ENCODE measurements around the gene ARHGAP22.

The ARHGAP22 gene

DNA sequence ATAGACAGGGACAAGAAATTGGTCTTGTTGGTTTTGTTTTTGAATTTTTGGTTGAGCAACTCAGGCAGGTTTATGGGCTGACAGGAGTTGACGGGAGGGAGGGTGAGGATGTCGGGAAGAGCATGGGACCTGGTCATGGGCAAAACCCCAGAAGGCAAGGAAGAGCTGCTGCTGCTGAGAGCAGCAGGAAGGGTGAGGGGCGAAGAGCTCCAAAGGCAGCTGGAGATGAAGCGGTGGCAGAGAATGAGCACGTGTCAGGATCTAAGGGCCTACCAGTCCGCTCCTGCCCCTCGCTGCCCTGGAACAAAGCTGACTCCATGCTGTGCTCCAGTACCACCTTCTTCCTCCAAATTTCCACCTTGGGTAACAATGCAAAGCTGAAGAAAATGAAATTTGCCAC, 84.3 kb downstream of the ARHGAP22 start:
- H3K36me3 ChIP-seq (ENCODE audit: control insufficient read depth in 1 of 2, insufficient read depth in 2 of 2, low read depth in 1 of 2, low read length in 2 of 2) = peaks cover 6 to 45% of the 10 kb centered on the region in 2 experiments
- peak overlapping the region; percentile 24 for H4K8ac ChIP-seq (ENCODE audit: low read length)

DNA sequence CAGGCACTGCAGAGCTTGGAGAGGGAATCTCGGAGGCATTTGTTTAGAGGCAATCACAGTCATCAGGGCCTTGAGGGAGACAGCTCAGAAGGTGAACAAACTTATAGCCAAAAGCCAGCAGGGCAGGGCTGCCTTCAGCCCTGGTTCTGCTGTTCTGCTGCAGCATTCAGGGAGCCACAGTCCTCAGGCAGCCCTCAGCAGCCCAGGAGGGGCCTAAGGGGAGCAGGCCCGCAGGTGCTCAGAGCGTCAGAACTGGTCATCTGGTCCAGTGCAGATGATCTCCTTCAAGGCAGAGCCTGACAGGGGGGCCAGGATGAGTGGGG, 84.7 kb downstream of the ARHGAP22 start:
- Histone ChIP-seq H4K8ac (ENCODE audit: low read length) (no peak overlapping the region), H2BK12ac (ENCODE audit: low read length in 2 of 2) (no peak overlapping the region), H2BK120ac (ENCODE audit: low read depth, low read length) (no peak overlapping the region), H3K4me2 (ENCODE audit: low read length, poor library complexity, severe bottlenecking) (no peak overlapping the region), H2BK15ac (ENCODE audit: low read depth, poor library complexity, severe bottlenecking) (no peak overlapping the region), H3K79me1 (replicated peaks; ENCODE audit: low read length, poor library complexity, severe bottlenecking) (peaks cover 29% of the 10 kb centered on the region), H3K36me3 (ENCODE audit: control insufficient read depth in 1 of 2, insufficient read depth in 2 of 2, low read depth in 1 of 2, low read length in 2 of 2) (peaks cover 6 to 49% of the 10 kb centered on the region in 2 experiments), H3K4me3 (ENCODE audit: insufficient read depth in 1 of 2, low read depth in 1 of 2, low read length in 2 of 2) (no peak overlapping the region), H3K14ac (ENCODE audit: low read length in 2 of 2) (no peak overlapping the region), H2BK5ac (ENCODE audit: low read depth, low read length, poor library complexity, severe bottlenecking) (no peak overlapping the region), H3K27ac (ENCODE audit: low read length, poor library complexity, severe bottlenecking) (no peak overlapping the region), H3K23ac (ENCODE audit: low read length in 2 of 2) (no peak overlapping the region), H2AFZ (ENCODE audit: low read depth, low read length) (no peak overlapping the region), H2AK5ac (ENCODE audit: low read length, severe bottlenecking) (no peak overlapping the region), H4K91ac (ENCODE audit: low read length) (no peak overlapping the region), H3K18ac (ENCODE audit: low read depth in 1 of 2, low read length in 2 of 2) (no peak overlapping the region), H3K4ac (ENCODE audit: low read depth in 1 of 2, low read length in 2 of 2) (no peak overlapping the region), H3K9me3 (ENCODE audit: control insufficient read depth, low read length) (peaks cover 14% of the 10 kb centered on the region), H3K27me3 (ENCODE audit: control insufficient read depth in 1 of 2, insufficient read depth in 1 of 2, low read length in 2 of 2) (no peaks in the 10 kb centered on the region), H3K4me1 (ENCODE audit: control insufficient read depth, insufficient read depth, low read depth, low read length) (peaks cover 11% of the 10 kb centered on the region), H3K9ac (ENCODE audit: low read length) (no peak overlapping the region)
- DNase-seq = no peak
- WGBS = 91% methylated on average over 3 of the region's 3 CpGs

More for the DNA sequence above, 84.3 kb downstream of the ARHGAP22 start:
- H3K27ac ChIP-seq (ENCODE audit: low read length, poor library complexity, severe bottlenecking) = no peak overlapping the region
- H2AFZ ChIP-seq (ENCODE audit: low read depth, low read length) = no peak overlapping the region
- H2BK15ac ChIP-seq (ENCODE audit: low read depth, poor library complexity, severe bottlenecking) = no peak overlapping the region
- H3K9me3 ChIP-seq (ENCODE audit: control insufficient read depth, low read length) = peaks cover 10% of the 10 kb centered on the region
- no peak overlapping the region for H2BK5ac ChIP-seq (ENCODE audit: low read depth, low read length, poor library complexity, severe bottlenecking)
- peaks cover 11% of the 10 kb centered on the region for H3K4me1 ChIP-seq (ENCODE audit: control insufficient read depth, insufficient read depth, low read depth, low read length)
- no peak overlapping the region for H3K9ac ChIP-seq (ENCODE audit: low read length)
- H2AK5ac ChIP-seq (ENCODE audit: low read length, severe bottlenecking) = no peak overlapping the region
- H3K14ac ChIP-seq (ENCODE audit: low read length in 2 of 2) = no peak overlapping the region
- H3K27me3 ChIP-seq (ENCODE audit: control insufficient read depth in 1 of 2, insufficient read depth in 1 of 2, low read length in 2 of 2) = no peaks in the 10 kb centered on the region
- H2BK120ac ChIP-seq (ENCODE audit: low read depth, low read length) = no peak overlapping the region
- H3K4me2 ChIP-seq (ENCODE audit: low read length, poor library complexity, severe bottlenecking) = no peak overlapping the region
- peaks cover 29% of the 10 kb centered on the region for H3K79me1 ChIP-seq (replicated peaks; ENCODE audit: low read length, poor library complexity, severe bottlenecking)
- H4K91ac ChIP-seq (ENCODE audit: low read length) = no peak overlapping the region
- no peak overlapping the region for H3K4me3 ChIP-seq (ENCODE audit: insufficient read depth in 1 of 2, low read depth in 1 of 2, low read length in 2 of 2)
- no peak for DNase-seq
- no peak overlapping the region for H3K18ac ChIP-seq (ENCODE audit: low read depth in 1 of 2, low read length in 2 of 2)
- peak overlapping the region in 1 of 2 experiments; percentile 12 for H3K23ac ChIP-seq (ENCODE audit: low read length in 2 of 2)
- H2BK12ac ChIP-seq (ENCODE audit: low read length in 2 of 2) = no peak overlapping the region
- 97% methylated on average over 7 of the region's 7 CpGs for WGBS
- no peak overlapping the region for H3K4ac ChIP-seq (ENCODE audit: low read depth in 1 of 2, low read length in 2 of 2)

DNA sequence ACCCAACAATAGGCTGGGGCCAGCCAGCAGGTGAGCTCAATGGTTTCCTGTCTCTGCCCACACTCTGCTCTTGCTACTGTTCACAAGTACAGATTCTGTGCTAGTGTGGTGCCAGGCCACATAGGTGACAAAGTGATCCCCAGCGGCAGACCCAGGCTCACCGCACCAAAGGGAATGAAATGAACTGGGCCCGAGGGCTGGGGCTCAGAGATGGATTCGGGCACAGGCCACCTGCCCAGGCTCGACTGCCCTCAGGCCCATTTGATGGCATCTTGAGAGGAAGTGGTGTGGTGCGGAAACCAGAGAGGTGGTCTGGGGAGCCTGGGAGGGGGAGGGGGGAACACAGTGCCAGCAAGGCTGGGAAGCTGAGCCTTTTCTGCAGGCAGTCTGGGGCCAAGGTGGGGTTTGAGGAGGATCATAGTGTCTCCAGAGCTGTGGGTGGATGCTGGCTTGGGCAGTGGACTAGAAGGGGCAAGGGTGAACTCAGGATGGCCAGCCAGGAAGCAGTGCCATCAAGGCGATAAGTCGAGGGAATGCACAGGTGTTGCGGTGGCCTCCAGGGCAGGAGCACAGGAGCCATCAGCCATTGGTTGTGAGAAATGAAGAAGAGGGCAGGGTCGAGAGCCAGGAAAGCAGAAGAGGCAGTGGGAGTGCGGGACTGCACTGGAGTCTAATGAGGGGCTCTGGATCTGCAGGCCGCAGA, 85.2 kb downstream of the ARHGAP22 start:
- H3K36me3 ChIP-seq (ENCODE audit: control insufficient read depth in 1 of 2, insufficient read depth in 2 of 2, low read depth in 1 of 2, low read length in 2 of 2) = peaks cover 6 to 51% of the 10 kb centered on the region in 2 experiments
- H3K4me1 ChIP-seq (ENCODE audit: control insufficient read depth, insufficient read depth, low read depth, low read length) = peaks cover 11% of the 10 kb centered on the region
- no peak overlapping the region for H2AK5ac ChIP-seq (ENCODE audit: low read length, severe bottlenecking)
- 88% methylated on average over 12 of the region's 12 CpGs for WGBS
- no peaks in the 10 kb centered on the region for H3K27me3 ChIP-seq (ENCODE audit: control insufficient read depth in 1 of 2, insufficient read depth in 1 of 2, low read length in 2 of 2)
- no peak overlapping the region for H2BK15ac ChIP-seq (ENCODE audit: low read depth, poor library complexity, severe bottlenecking)
- no peak overlapping the region for H2BK120ac ChIP-seq (ENCODE audit: low read depth, low read length)
- no peak overlapping the region for H3K4me2 ChIP-seq (ENCODE audit: low read length, poor library complexity, severe bottlenecking)
- H2BK5ac ChIP-seq (ENCODE audit: low read depth, low read length, poor library complexity, severe bottlenecking) = no peak overlapping the region
- no peak overlapping the region for H4K8ac ChIP-seq (ENCODE audit: low read length)
- DNase-seq = no peak
- H3K9me3 ChIP-seq (ENCODE audit: control insufficient read depth, low read length) = peaks cover 19% of the 10 kb centered on the region
- no peak overlapping the region for H3K14ac ChIP-seq (ENCODE audit: low read length in 2 of 2)
- H4K91ac ChIP-seq (ENCODE audit: low read length) = no peak overlapping the region
- H2BK12ac ChIP-seq (ENCODE audit: low read length in 2 of 2) = no peak overlapping the region
- no peak overlapping the region for H3K27ac ChIP-seq (ENCODE audit: low read length, poor library complexity, severe bottlenecking)
- H2AFZ ChIP-seq (ENCODE audit: low read depth, low read length) = no peak overlapping the region
- H3K23ac ChIP-seq (ENCODE audit: low read length in 2 of 2) = no peak overlapping the region
- no peak overlapping the region for H3K18ac ChIP-seq (ENCODE audit: low read depth in 1 of 2, low read length in 2 of 2)
- no peak overlapping the region for H3K9ac ChIP-seq (ENCODE audit: low read length)
- H3K4me3 ChIP-seq (ENCODE audit: insufficient read depth in 1 of 2, low read depth in 1 of 2, low read length in 2 of 2) = no peak overlapping the region
- H3K79me1 ChIP-seq (replicated peaks; ENCODE audit: low read length, poor library complexity, severe bottlenecking) = peaks cover 29% of the 10 kb centered on the region
- no peak overlapping the region for H3K4ac ChIP-seq (ENCODE audit: low read depth in 1 of 2, low read length in 2 of 2)

DNA sequence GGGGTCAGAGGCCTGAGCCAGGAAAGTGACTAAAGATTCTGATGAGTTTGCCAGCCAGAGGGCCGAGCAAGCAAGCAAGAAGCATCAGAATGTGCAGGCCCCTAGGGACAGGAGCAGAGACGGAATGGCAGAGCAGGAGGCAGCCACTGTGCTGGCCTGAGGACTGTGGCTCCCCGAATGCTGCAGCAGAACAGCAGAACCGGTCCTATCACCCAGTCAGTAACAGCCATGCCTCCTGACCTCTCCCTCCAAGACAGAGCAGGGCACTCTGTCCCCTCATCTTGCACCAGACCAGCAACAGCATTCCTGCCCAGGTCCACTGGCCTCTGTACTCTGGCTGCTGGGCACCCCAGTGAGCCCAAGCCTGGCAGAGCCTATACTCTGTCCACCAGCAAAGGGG, 85.9 kb downstream of the ARHGAP22 start:
- H3K9ac ChIP-seq (ENCODE audit: low read length) = peak overlapping the region; percentile 37
- H3K4me2 ChIP-seq (ENCODE audit: low read length, poor library complexity, severe bottlenecking) = no peak overlapping the region
- no peaks in the 10 kb centered on the region for H3K27me3 ChIP-seq (ENCODE audit: control insufficient read depth in 1 of 2, insufficient read depth in 1 of 2, low read length in 2 of 2)
- H3K9me3 ChIP-seq (ENCODE audit: control insufficient read depth, low read length) = peaks cover 26% of the 10 kb centered on the region
- no peak overlapping the region for H3K4me3 ChIP-seq (ENCODE audit: insufficient read depth in 1 of 2, low read depth in 1 of 2, low read length in 2 of 2)
- no peak overlapping the region for H2BK120ac ChIP-seq (ENCODE audit: low read depth, low read length)
- H3K23ac ChIP-seq (ENCODE audit: low read length in 2 of 2) = no peak overlapping the region
- H3K36me3 ChIP-seq (ENCODE audit: control insufficient read depth in 1 of 2, insufficient read depth in 2 of 2, low read depth in 1 of 2, low read length in 2 of 2) = peaks cover 6 to 57% of the 10 kb centered on the region in 2 experiments
- peaks cover 9% of the 10 kb centered on the region for H3K4me1 ChIP-seq (ENCODE audit: control insufficient read depth, insufficient read depth, low read depth, low read length)
- no peak overlapping the region for H2AFZ ChIP-seq (ENCODE audit: low read depth, low read length)
- DNase-seq = no peak
- no peak overlapping the region for H4K8ac ChIP-seq (ENCODE audit: low read length)
- H3K79me1 ChIP-seq (replicated peaks; ENCODE audit: low read length, poor library complexity, severe bottlenecking) = peaks cover 27% of the 10 kb centered on the region
- no peak overlapping the region for H2BK12ac ChIP-seq (ENCODE audit: low read length in 2 of 2)
- H3K27ac ChIP-seq (ENCODE audit: low read length, poor library complexity, severe bottlenecking) = no peak overlapping the region
- no peak overlapping the region for H2BK15ac ChIP-seq (ENCODE audit: low read depth, poor library complexity, severe bottlenecking)
- H4K91ac ChIP-seq (ENCODE audit: low read length) = no peak overlapping the region
- no peak overlapping the region for H3K4ac ChIP-seq (ENCODE audit: low read depth in 1 of 2, low read length in 2 of 2)
- H3K14ac ChIP-seq (ENCODE audit: low read length in 2 of 2) = no peak overlapping the region
- no peak overlapping the region for H2AK5ac ChIP-seq (ENCODE audit: low read length, severe bottlenecking)
- H3K18ac ChIP-seq (ENCODE audit: low read depth in 1 of 2, low read length in 2 of 2) = no peak overlapping the region
- no peak overlapping the region for H2BK5ac ChIP-seq (ENCODE audit: low read depth, low read length, poor library complexity, severe bottlenecking)
- 88% methylated on average over 4 of the region's 4 CpGs for WGBS

Data from mesenchymal stem cell (in vitro differentiated cells and primary cell).